ENCODE results near the gene ZNF283. TPM values are rescaled to one million over a fixed set of nuclear protein-coding genes. Genes with fewer than 3 reads are reported as not detected.

Gene ZNF283
- polyA plus RNA-seq, 6 donors from 2014 or later, result 2.0 to 6.4 (median 5.5) TPM; not detected in 1

Other genes starting within 250 kb of the ZNF283 start
- 1 to 10 TPM in 4 of 6 donors, under 1 TPM in 1, not detected in 1; 0.93 to 2.4 (median 1.3) TPM for gene IRGQ, start 231.2 kb upstream of the ZNF283 start, polyA plus RNA-seq (ENCODE audit: low read depth in 6 of 6)
- gene ZNF576, start 230.7 kb upstream of the ZNF283 start, polyA plus RNA-seq (ENCODE audit: low read depth in 6 of 6), result 10 to 100 TPM in 3 of 6 donors, 1 to 10 TPM in 3; 2.3 to 13.6 (median 10.1) TPM
- under 1 TPM in 3 of 6 donors, not detected in 3; 0.24 to 0.73 (median 0.25) TPM for gene SRRM5, start 215.2 kb upstream of the ZNF283 start, polyA plus RNA-seq (ENCODE audit: low read depth in 6 of 6)
- gene ZNF428, start 207.7 kb upstream of the ZNF283 start, polyA plus RNA-seq (ENCODE audit: low read depth in 6 of 6), result 10 to 100 TPM in 4 of 6 donors, 1 to 10 TPM in 2; 8.2 to 18.4 (median 11.1) TPM
- under 1 TPM in 4 of 6 donors, not detected in 2; 0.12 to 0.22 (median 0.19) TPM for gene CADM4, start 187.5 kb upstream of the ZNF283 start, polyA plus RNA-seq (ENCODE audit: low read depth in 6 of 6)
- gene PLAUR, start 157.2 kb upstream of the ZNF283 start, polyA plus RNA-seq (ENCODE audit: low read depth in 6 of 6), result 1 to 10 TPM in 1 of 6 donors, under 1 TPM in 4, not detected in 1; 0.37 to 1.1 (median 0.84) TPM
- gene IRGC, start 111.2 kb upstream of the ZNF283 start, polyA plus RNA-seq (ENCODE audit: low read depth in 6 of 6), result not detected
- gene SMG9, start 72.4 kb upstream of the ZNF283 start, polyA plus RNA-seq (ENCODE audit: low read depth in 6 of 6), result 10 to 100 TPM in 2 of 6 donors, 1 to 10 TPM in 4; 2.7 to 13.0 (median 8.2) TPM
- 10 to 100 TPM in 4 of 6 donors, 1 to 10 TPM in 2; 9.7 to 17.2 (median 10.3) TPM for gene KCNN4, start 46.3 kb upstream of the ZNF283 start, polyA plus RNA-seq (ENCODE audit: low read depth in 6 of 6)
- under 1 TPM in 2 of 6 donors, not detected in 4; 0.28 to 0.65 TPM for gene LYPD5, start 24.9 kb upstream of the ZNF283 start, polyA plus RNA-seq (ENCODE audit: low read depth in 6 of 6)
- gene ZNF404, start 56.6 kb downstream of the ZNF283 start, polyA plus RNA-seq (ENCODE audit: low read depth in 6 of 6), result 10 to 100 TPM in 1 of 6 donors, 1 to 10 TPM in 5; 3.1 to 11.3 (median 6.6) TPM
- gene ZNF45, start 108.0 kb downstream of the ZNF283 start, polyA plus RNA-seq (ENCODE audit: low read depth in 6 of 6), result 10 to 100 TPM in 5 of 6 donors, 1 to 10 TPM in 1; 5.2 to 26.1 (median 15.1) TPM
- gene ZNF221, start 123.9 kb downstream of the ZNF283 start, polyA plus RNA-seq (ENCODE audit: low read depth in 6 of 6), result 1 to 10 TPM in 2 of 6 donors, under 1 TPM in 3, not detected in 1; 0.41 to 4.6 (median 0.97) TPM
- gene ZNF155, start 156.9 kb downstream of the ZNF283 start, polyA plus RNA-seq (ENCODE audit: low read depth in 6 of 6), result 1 to 10 TPM in 5 of 6 donors, not detected in 1; 1.9 to 4.4 (median 3.2) TPM
- gene ZNF230, start 175.6 kb downstream of the ZNF283 start, polyA plus RNA-seq (ENCODE audit: low read depth in 6 of 6), result 1 to 10 TPM; 1.9 to 8.8 (median 3.9) TPM
- 1 to 10 TPM; 3.6 to 5.3 (median 4.6) TPM for gene ZNF222, start 198.1 kb downstream of the ZNF283 start, polyA plus RNA-seq (ENCODE audit: low read depth in 6 of 6)
- 1 to 10 TPM in 5 of 6 donors, not detected in 1; 1.9 to 3.3 (median 2.9) TPM for gene ZNF223, start 224.7 kb downstream of the ZNF283 start, polyA plus RNA-seq (ENCODE audit: low read depth in 6 of 6)
- 1 to 10 TPM in 3 of 6 donors, under 1 TPM in 3; 0.09 to 1.2 (median 0.95) TPM for gene ZNF284, start 244.8 kb downstream of the ZNF283 start, polyA plus RNA-seq (ENCODE audit: low read depth in 6 of 6)